Panc1 (cell line): Measurements from ENCODE around the gene HSPD1.

Experiments used
- POLR2AphosphoS5 ChIP-seq: IDR thresholded peaks from 2 replicates; pipeline ENCODE4 v1.6.1; 2012; ENCODE audit warnings: mild to moderate bottlenecking, low read depth, low read length, moderate library complexity
- REST ChIP-seq, 2 experiments: IDR thresholded peaks; 2 replicates each; pipeline ENCODE4 v1.6.1; 2011 to 2012; ENCODE audit warnings: low read depth in 2 of 2, control low read depth in 1 of 2, low read length in 1 of 2, mild to moderate bottlenecking in 1 of 2, moderate library complexity in 1 of 2; ENCODE audit not compliant: insufficient read depth in 1 of 2
- SIN3A ChIP-seq: IDR thresholded peaks from 2 replicates; pipeline ENCODE4 v1.6.1; 2012; ENCODE audit warnings: low read depth, mild to moderate bottlenecking, low read length, moderate library complexity, borderline replicate concordance; ENCODE audit not compliant: insufficient read depth
- TF ChIP-seq, protein P1 (sequence below): fragments of 450-650 bp; IDR thresholded peaks from 2 replicates; pipeline ENCODE4 v1.5.1; 2017; ENCODE audit warnings: mild to moderate bottlenecking

- TF ChIP-seq, protein P1, sequence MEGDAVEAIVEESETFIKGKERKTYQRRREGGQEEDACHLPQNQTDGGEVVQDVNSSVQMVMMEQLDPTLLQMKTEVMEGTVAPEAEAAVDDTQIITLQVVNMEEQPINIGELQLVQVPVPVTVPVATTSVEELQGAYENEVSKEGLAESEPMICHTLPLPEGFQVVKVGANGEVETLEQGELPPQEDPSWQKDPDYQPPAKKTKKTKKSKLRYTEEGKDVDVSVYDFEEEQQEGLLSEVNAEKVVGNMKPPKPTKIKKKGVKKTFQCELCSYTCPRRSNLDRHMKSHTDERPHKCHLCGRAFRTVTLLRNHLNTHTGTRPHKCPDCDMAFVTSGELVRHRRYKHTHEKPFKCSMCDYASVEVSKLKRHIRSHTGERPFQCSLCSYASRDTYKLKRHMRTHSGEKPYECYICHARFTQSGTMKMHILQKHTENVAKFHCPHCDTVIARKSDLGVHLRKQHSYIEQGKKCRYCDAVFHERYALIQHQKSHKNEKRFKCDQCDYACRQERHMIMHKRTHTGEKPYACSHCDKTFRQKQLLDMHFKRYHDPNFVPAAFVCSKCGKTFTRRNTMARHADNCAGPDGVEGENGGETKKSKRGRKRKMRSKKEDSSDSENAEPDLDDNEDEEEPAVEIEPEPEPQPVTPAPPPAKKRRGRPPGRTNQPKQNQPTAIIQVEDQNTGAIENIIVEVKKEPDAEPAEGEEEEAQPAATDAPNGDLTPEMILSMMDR: no peak
- TF ChIP-seq REST (IDR thresholded peaks at IDR 0.05; ENCODE audit: insufficient read depth in 1 of 2, low read depth in 2 of 2, low read length in 1 of 2) (no peak), SIN3A (no peak), POLR2AphosphoS5 (no peak)
These were observed 4.4 kb upstream of the HSPD1 start for GRCh38 chr2:197504000-197504399.
